Naive thymus-derived CD8-positive, alpha-beta T cell (primary cell): ENCODE data around the gene LRRC56. TPM values are rescaled to one million over a fixed set of nuclear protein-coding genes. Genes with fewer than 3 reads are reported as not detected.
A peak's percentile ranks its signal among the peaks of the same experiment; 100 is the strongest.

Source experiments
- ATAC-seq, 2 donors: fragments of 150-1000 bp; cut with Tn5 transposase in 1 of 2; sonication (Bioruptor Pico), chemical (Tn5 transposase) in 1 of 2; 1 replicate in 1 of 2; 2 replicates in 1 of 2; pipeline ENCODE4 v1.10.0; 2021; ENCODE audit warnings: mild to moderate bottlenecking in 2 of 2, moderate library complexity in 2 of 2
- POLR2A ChIA-PET: fragments of 350-600 bp; sonication (Branson Sonifier 250); formaldehyde crosslinking; loops from one replicate; lab custom pipeline; 2021; ENCODE audit warnings: antibody characterized with exemption; lab: Charles Lee
- DNase-seq, 10 donors: peaks; one replicate each; pipeline versions ENCODE4 v3.0.0 to v3.0.0-alpha.2; 2020 to 2022
- H3K27ac Mint-ChIP-seq, 10 donors: one replicate each; pipeline ENCODE4 v1.8.0; 2020 to 2022; ENCODE audit warnings: mild to moderate bottlenecking in 10 of 10, mixed read lengths in 10 of 10, moderate library complexity in 4 of 10, inconsistent platforms in 1 of 10
- H3K27me3 Mint-ChIP-seq, 5 donors: one replicate each; pipeline ENCODE4 v1.8.0; 2021 to 2022; ENCODE audit warnings: mixed read lengths in 5 of 5
- H3K36me3 Mint-ChIP-seq, 3 donors: one replicate each; pipeline ENCODE4 v1.8.0; 2020 to 2022; ENCODE audit warnings: mixed read lengths in 3 of 3, mild to moderate bottlenecking in 2 of 3, inconsistent platforms in 1 of 3
- H3K4me1 Mint-ChIP-seq, 4 donors: one replicate each; pipeline ENCODE4 v1.8.0; 2021 to 2022; ENCODE audit warnings: mixed read lengths in 4 of 4
- H3K4me3 Mint-ChIP-seq, 10 donors: one replicate each; pipeline ENCODE4 v1.8.0; 2020 to 2022; ENCODE audit warnings: mild to moderate bottlenecking in 10 of 10, mixed read lengths in 10 of 10, moderate library complexity in 6 of 10, inconsistent platforms in 1 of 10
- H3K9me3 Mint-ChIP-seq, 9 donors: one replicate each; pipeline ENCODE4 v1.8.0; 2020 to 2022; ENCODE audit warnings: mixed read lengths in 9 of 9, mild to moderate bottlenecking in 3 of 9, inconsistent platforms in 1 of 9, moderate library complexity in 1 of 9
- microRNA-seq: library from miRNA; unstranded; fragments of <30 nt; microRNA quantifications from one replicate; pipeline ENCODE4 v1.2.0, GENCODE V29; 2022; ENCODE audit warnings: borderline microRNAs expressed
- polyA plus RNA-seq, 3 donors: library from polyadenylated mRNA; unstranded; fragments of 300-500 nt; fragmentation: Illumina TruSeq; gene quantifications; one replicate each; pipeline ENCODE4 v1.2.3, GENCODE V29; 2021
- total RNA-seq, 8 experiments: library from RNA in 2 of 8; stranded (reverse) in 2 of 8; gene quantifications; one replicate each; pipeline ENCODE4 v1.2.3 and lab custom pipeline; 2021 to 2026

LRRC56 gene
- total and polyA plus RNA-seq, 5 experiments from 2014 or later = 0.32 to 5.2 (median 1.1) TPM

DNA sequence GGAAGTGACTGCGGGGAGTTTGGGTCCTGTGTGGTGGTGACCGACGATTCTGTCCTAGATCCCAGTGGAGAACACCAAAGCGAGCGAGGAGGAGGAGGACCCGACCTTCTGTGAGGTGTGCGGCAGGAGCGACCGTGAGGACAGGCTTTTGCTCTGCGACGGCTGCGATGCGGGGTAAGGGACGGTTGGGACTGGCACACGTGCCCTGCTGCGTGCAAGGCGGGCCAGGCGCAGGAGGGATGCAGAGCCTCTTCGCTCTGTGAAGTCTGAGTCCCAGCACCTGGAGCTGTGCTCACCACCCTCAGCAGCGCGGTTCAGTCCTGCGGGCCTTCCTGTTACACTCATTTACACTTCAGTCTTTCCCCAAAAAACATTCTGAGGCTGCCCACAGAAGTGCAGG lies 55.2 kb downstream of the LRRC56 start:
- H3K4me3 Mint-ChIP-seq = no peak overlapping the region
- peak overlapping the region in 5 of 10 donors; percentile 37 to 59 (median 52) for H3K27ac Mint-ChIP-seq
- H3K9me3 Mint-ChIP-seq = no peaks in the 10 kb centered on the region
- H3K27me3 Mint-ChIP-seq = no peaks in the 10 kb centered on the region
- POLR2A ChIA-PET = interaction anchor here (1.3 kb wide), 1 partner anchor 15 kb away, joined by 3 read pairs; no protein-coding TSS in a partner anchor
- H3K4me1 Mint-ChIP-seq = peaks cover 10 to 38% (median 18%) of the 10 kb centered on the region in 4 donors
- DNase-seq = no peak
- ATAC-seq = no peak
- peaks cover 0 to 84% (median 14%) of the 10 kb centered on the region in 3 donors for H3K36me3 Mint-ChIP-seq

DNA sequence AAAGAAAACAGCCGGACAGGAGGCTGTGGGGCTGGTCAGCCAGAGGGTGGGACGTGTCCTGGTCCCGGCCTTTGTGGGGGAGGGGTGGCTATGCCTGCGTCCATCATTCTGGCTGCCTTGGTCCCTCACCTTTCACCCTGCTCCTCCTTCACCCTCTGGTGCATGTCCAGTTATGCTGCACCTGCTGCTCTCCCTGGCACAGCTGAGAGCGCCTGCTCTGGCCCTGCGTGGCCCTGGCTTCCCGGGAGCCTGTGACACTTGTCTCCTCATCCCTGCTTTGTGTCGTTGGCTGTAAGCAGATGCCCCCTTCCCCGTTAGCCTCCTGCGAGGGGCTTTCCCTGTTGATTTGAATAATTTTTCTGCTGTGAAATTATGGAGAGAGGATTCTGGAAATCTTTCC lies 55.6 kb downstream of the LRRC56 start:
- H3K9me3 Mint-ChIP-seq = no peaks in the 10 kb centered on the region
- POLR2A ChIA-PET = interaction anchor here (1.3 kb wide), 1 partner anchor 16 kb away, joined by 3 read pairs; no protein-coding TSS in a partner anchor
- H3K4me3 Mint-ChIP-seq = no peak overlapping the region

DNA sequence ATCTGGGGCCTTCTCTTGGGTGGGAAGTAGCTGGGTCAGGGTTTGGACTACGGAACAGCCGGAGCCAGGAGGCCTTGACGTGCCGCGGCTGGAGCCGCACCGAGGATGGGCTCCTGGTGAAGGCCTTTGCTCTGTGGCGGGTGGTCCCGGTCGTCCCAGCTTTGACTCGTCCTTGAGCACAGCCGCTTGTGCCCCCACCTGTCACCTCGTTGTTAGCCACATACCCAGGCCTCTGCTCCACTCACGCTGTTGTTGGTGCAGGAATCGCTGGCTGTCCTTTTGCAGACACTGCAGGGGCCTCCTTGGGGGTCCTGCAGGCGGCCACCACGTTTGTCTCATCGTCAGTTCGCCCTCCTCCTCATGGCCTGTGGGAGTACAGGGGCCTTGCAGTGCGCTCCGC lies 56.0 kb downstream of the LRRC56 start:
- POLR2A ChIA-PET = interaction anchor here (1.3 kb wide), 1 partner anchor 16 kb away, joined by 3 read pairs; no protein-coding TSS in a partner anchor
- Mint-ChIP-seq H3K27ac (no peak overlapping the region), H3K4me3 (no peak overlapping the region), H3K9me3 (no peaks in the 10 kb centered on the region), H3K36me3 (peaks cover 0 to 82% (median 10%) of the 10 kb centered on the region in 3 donors), H3K4me1 (peaks cover 1 to 29% (median 11%) of the 10 kb centered on the region in 4 donors), H3K27me3 (no peaks in the 10 kb centered on the region)
- DNase-seq = no peak
- ATAC-seq = no peak

More for the DNA sequence above, 55.6 kb downstream of the LRRC56 start:
- no peak overlapping the region for H3K27ac Mint-ChIP-seq
- no peak for ATAC-seq
- H3K36me3 Mint-ChIP-seq = peaks cover 0 to 82% (median 11%) of the 10 kb centered on the region in 3 donors
- H3K27me3 Mint-ChIP-seq = no peaks in the 10 kb centered on the region
- H3K4me1 Mint-ChIP-seq = peaks cover 6 to 33% (median 15%) of the 10 kb centered on the region in 4 donors
- no peak for DNase-seq

DNA sequence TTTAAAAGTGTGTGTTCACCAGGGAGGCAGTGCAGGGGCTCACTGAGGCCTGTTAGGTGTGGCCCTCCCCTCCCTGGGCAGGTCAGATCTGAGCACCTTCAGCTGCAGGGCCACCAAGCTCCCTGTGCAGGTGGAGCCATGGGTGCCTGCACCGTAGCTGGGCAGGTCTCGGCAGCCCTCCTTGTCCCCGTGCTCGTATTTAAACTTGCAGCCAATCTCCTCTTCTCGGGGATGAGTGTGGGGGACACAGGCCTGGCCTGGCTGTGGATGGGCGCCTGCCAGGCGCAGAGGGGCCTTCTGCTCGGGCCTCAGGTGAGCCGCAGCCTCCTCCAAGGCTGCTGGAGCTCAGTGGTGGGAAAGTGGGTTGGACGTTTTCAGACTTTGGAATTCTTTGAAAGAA lies 58.1 kb downstream of the LRRC56 start:
- Mint-ChIP-seq H3K27ac (no peak overlapping the region), H3K4me1 (peaks cover 0 to 17% (median 4%) of the 10 kb centered on the region in 4 donors), H3K9me3 (no peaks in the 10 kb centered on the region), H3K4me3 (no peak overlapping the region), H3K27me3 (no peaks in the 10 kb centered on the region), H3K36me3 (peaks cover 0 to 88% (median 9%) of the 10 kb centered on the region in 3 donors)
- DNase-seq = no peak
- ATAC-seq = peak in 1 of 2 donors; percentile 17
- POLR2A ChIA-PET = no interaction called here

DNA sequence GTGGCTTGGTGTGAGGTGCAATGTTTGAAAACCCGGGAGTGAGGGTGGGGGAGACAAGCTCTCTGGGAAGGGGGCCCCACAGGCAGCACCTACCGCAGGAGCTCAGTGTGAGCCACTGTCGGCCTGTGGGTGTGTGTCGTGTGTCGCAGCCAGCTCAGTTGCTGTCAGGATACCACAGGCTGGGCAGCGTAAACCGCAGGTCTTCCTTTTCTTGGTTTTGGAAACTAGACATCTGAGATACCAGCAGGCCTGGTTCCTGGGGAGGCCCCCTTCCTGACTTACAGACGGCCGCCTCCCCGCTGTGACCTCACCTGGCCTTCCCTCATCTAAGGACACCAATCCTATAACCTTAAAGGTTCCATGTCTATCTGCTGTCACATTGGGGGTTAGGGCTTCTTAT lies 59.0 kb downstream of the LRRC56 start:
- Mint-ChIP-seq H3K27me3 (no peaks in the 10 kb centered on the region), H3K9me3 (no peaks in the 10 kb centered on the region), H3K36me3 (peaks cover 0 to 85% (median 7%) of the 10 kb centered on the region in 3 donors), H3K4me3 (no peak overlapping the region), H3K27ac (peak overlapping the region in 4 of 10 donors; percentile 20 to 57 (median 30)), H3K4me1 (peaks cover 0 to 17% (median 4%) of the 10 kb centered on the region in 4 donors)
- POLR2A ChIA-PET = no interaction called here
- DNase-seq = no peak
- peak in 1 of 2 donors; percentile 39 for ATAC-seq

DNA sequence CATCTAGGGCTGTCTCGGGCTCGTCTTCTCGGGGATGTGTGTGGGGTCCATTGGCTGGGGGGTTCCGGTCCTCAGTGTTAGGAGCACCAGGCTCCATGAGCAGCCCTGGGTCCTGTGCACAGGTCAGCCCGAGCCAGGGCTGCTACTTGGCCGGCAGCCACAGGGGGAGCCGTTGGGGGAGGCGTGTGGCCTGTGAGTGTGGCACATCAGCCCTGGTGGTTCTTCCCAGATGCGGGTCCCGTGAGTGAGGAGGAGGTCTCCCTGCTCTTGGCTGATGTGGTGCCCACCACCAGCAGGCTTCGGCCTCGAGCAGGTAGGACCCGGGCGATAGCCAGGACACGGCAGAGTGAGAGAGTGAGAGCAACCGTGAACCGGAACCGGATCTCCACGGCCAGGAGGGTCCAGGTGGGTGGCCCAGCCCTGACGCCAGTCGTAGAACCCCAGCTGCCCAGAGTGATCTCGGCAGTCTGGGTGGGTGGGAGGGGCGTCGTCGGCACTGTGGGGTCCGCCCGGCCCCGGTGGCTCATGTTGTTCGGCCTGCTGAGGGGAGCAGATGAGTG lies 59.9 kb downstream of the LRRC56 start:
- peak overlapping the region in 2 of 10 donors; percentile 15 to 74 for H3K27ac Mint-ChIP-seq
- H3K4me3 Mint-ChIP-seq = no peak overlapping the region
- ATAC-seq (peak in 1 of 2 donors; percentile 35), DNase-seq (no peak)
- peaks cover 0 to 87% (median 9%) of the 10 kb centered on the region in 3 donors for H3K36me3 Mint-ChIP-seq
- no peaks in the 10 kb centered on the region for H3K9me3 Mint-ChIP-seq
- H3K4me1 Mint-ChIP-seq = peaks cover 0 to 16% (median 4%) of the 10 kb centered on the region in 4 donors
- H3K27me3 Mint-ChIP-seq = no peaks in the 10 kb centered on the region
- POLR2A ChIA-PET = no interaction called here

DNA sequence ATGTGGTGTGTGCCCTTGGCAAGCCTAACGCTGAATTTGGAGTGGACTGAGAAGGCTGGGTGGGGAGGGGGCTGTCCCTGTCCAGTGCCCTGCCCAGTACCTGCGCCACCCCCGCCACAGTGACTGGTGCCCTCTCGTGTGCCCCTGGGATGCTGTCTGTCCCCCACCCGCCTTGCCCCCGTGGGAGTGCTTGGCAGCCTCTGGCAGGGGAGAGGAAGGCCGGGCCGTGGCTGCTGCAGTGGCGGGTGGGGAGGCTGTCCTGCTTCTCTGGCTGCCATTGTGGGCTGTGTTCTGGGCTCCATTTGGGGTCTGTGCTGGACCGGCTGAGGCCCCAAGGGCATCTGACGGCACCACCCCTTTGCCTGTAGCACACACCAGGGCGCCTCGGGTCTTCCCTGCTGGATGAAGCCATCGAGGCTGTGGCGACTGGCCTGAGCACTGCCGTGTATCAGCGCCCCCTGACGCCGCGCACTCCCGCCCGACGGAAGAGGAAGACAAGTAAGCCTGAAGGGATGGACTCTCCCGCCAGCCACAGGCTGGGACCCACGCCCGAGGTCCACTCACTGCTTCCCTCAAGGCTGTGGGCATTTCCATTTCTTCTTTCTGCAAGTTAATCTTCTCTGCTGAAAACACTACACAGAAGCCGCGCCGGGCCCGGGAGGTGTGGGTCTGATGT lies 60.8 kb downstream of the LRRC56 start:
- no peak overlapping the region for H3K4me3 Mint-ChIP-seq

DNA sequence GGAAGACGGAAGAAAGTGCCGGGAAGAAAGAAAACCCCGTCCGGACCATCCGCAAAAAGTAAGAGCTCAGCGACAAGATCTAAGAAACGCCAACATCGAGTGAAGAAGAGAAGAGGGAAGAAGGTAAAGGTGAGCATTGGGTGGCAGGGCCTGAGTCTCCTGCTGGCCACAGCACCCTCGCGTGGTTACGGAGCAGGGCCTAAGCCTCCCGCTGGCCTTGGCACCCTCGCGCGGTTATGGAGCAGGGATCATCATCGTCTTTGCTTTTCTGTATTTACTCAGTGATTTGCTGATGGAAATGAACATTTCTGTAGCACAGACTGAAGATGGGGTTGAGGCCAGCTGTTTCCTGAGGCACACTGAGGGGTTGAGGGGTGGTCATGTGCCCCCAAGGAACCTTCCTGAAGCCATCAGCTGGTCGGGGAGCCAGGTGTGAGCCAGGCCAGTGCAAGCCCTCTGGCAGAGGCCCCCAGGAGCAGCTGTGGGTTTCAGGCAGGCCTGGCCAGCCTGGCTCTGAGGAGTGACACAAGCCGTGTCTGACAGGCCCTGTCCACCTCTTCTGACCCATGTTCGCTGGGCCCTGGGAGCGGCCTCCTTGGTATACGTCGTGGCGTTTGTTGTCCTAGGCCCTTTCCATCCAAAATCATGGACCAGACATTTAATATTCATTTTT lies 64.4 kb downstream of the LRRC56 start:
- Mint-ChIP-seq H3K4me3 (peak overlapping the region in 1 of 10 donors; percentile 20), H3K9me3 (no peaks in the 10 kb centered on the region), H3K36me3 (peaks cover 0 to 82% (median 7%) of the 10 kb centered on the region in 3 donors), H3K4me1 (peaks cover 0 to 4% (median under 1%) of the 10 kb centered on the region in 4 donors), H3K27me3 (no peaks in the 10 kb centered on the region), H3K27ac (peak overlapping the region in 3 of 10 donors; percentile 24 to 68 (median 48))
- DNase-seq (no peak), ATAC-seq (no peak)
- POLR2A ChIA-PET = interaction anchor here (0.8 to 1.1 kb wide), 2 partner anchors 11 to 12 kb away, joined by 4 to 9 read pairs; no protein-coding TSS in a partner anchor

More for the DNA sequence above, 60.8 kb downstream of the LRRC56 start:
- no peak for DNase-seq
- H3K27ac Mint-ChIP-seq = no peak overlapping the region
- POLR2A ChIA-PET = no interaction called here
- no peak for ATAC-seq
- H3K36me3 Mint-ChIP-seq = peaks cover 0 to 87% (median 7%) of the 10 kb centered on the region in 3 donors
- no peaks in the 10 kb centered on the region for H3K27me3 Mint-ChIP-seq
- H3K9me3 Mint-ChIP-seq = no peaks in the 10 kb centered on the region
- peaks cover 0 to 14% (median 2%) of the 10 kb centered on the region in 4 donors for H3K4me1 Mint-ChIP-seq

DNA sequence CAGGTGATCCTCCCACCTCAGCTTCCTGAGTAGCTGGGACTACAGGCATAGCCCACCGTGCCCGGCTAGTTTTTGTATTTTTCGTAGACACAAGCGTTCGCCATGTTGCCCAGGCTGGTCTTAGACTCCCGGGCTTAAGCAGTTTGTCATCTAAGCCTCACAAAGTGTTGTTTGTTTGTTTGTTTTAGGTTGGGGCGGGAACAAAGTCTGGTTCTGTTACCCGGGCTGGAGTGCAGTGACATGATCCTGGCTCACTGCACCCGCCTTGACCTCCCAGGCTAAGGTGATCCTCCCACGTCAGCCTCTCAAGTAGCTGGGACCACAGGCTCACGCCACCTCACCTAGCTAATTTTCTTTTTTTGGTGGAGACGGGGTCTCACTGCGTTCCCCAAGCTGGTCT lies 65.8 kb downstream of the LRRC56 start:
- Mint-ChIP-seq H3K9me3 (no peaks in the 10 kb centered on the region), H3K4me1 (peaks cover 0 to 4% (median under 1%) of the 10 kb centered on the region in 4 donors), H3K4me3 (no peak overlapping the region), H3K27me3 (no peaks in the 10 kb centered on the region), H3K27ac (peak overlapping the region in 1 of 10 donors; percentile 45), H3K36me3 (peaks cover 0 to 83% (median 7%) of the 10 kb centered on the region in 3 donors)
- ATAC-seq (no peak), DNase-seq (no peak)
- POLR2A ChIA-PET = no interaction called here

Small RNAs within 50 kb of the gene (microRNA-seq; reads per million reads assigned to microRNA genes)
- 65.4 reads per million, percentile 58 among the genes with 10 or more reads in this experiment for gene MIR210

Other genes starting within 250 kb of the LRRC56 start
- gene PGGHG, start 248.4 kb upstream of the LRRC56 start, total RNA-seq = 100 to 1,000 TPM; 662 to 707 TPM
- 10 to 100 TPM in 2 of 3 donors, 1 to 10 TPM in 1; 8.1 to 14.9 (median 11.2) TPM for gene PGGHG, start 248.4 kb upstream of the LRRC56 start, polyA plus RNA-seq
- not detected for gene IFITM5, start 238.0 kb upstream of the LRRC56 start, total RNA-seq
- gene IFITM5, start 238.0 kb upstream of the LRRC56 start, polyA plus RNA-seq = not detected
- 100 to 1,000 TPM; 115 to 122 TPM for gene IFITM2, start 229.7 kb upstream of the LRRC56 start, total RNA-seq
- gene IFITM2, start 229.7 kb upstream of the LRRC56 start, polyA plus RNA-seq = 1,000 to 10,000 TPM; 2,345 to 2,732 (median 2,362) TPM
- gene IFITM1, start 223.5 kb upstream of the LRRC56 start, total RNA-seq = 10 to 100 TPM; 90.0 to 91.0 TPM
- gene IFITM1, start 223.5 kb upstream of the LRRC56 start, polyA plus RNA-seq = 1,000 to 10,000 TPM; 1,833 to 2,198 (median 2,135) TPM
- gene IFITM3, start 216.7 kb upstream of the LRRC56 start, total RNA-seq = 10 to 100 TPM; 11.3 to 11.9 TPM
- gene IFITM3, start 216.7 kb upstream of the LRRC56 start, polyA plus RNA-seq = 100 to 1,000 TPM in 2 of 3 donors, 10 to 100 TPM in 1; 45.1 to 202 (median 196) TPM
- under 1 TPM; 0.16 to 0.39 TPM for gene B4GALNT4, start 168.0 kb upstream of the LRRC56 start, total RNA-seq
- gene B4GALNT4, start 168.0 kb upstream of the LRRC56 start, polyA plus RNA-seq = 1 to 10 TPM in 1 of 3 donors, not detected in 2; 1.3 TPM
- under 1 TPM; 0.16 to 0.29 TPM for gene PKP3, start 143.3 kb upstream of the LRRC56 start, total RNA-seq
- gene PKP3, start 143.3 kb upstream of the LRRC56 start, polyA plus RNA-seq = under 1 TPM in 2 of 3 donors, not detected in 1; 0.15 to 0.47 TPM
- 100 to 1,000 TPM; 332 to 337 TPM for gene SIGIRR, start 122.5 kb upstream of the LRRC56 start, total RNA-seq
- gene SIGIRR, start 122.5 kb upstream of the LRRC56 start, polyA plus RNA-seq = 100 to 1,000 TPM; 195 to 233 (median 206) TPM
- 10 to 100 TPM; 70.1 to 78.6 TPM for gene ANO9, start 95.5 kb upstream of the LRRC56 start, total RNA-seq
- 1 to 10 TPM; 4.8 to 8.6 (median 7.3) TPM for gene ANO9, start 95.5 kb upstream of the LRRC56 start, polyA plus RNA-seq
- gene PTDSS2, start 87.2 kb upstream of the LRRC56 start, total RNA-seq = 10 to 100 TPM; 25.9 to 30.2 TPM
- gene PTDSS2, start 87.2 kb upstream of the LRRC56 start, polyA plus RNA-seq = 10 to 100 TPM in 2 of 3 donors, 1 to 10 TPM in 1; 9.0 to 13.0 (median 11.6) TPM
- gene RNH1, start 30.3 kb upstream of the LRRC56 start, total RNA-seq = 100 to 1,000 TPM; 102 to 107 TPM
- gene RNH1, start 30.3 kb upstream of the LRRC56 start, polyA plus RNA-seq = 100 to 1,000 TPM; 152 to 198 (median 170) TPM
- 10 to 100 TPM; 36.2 to 40.7 TPM for gene HRAS, start 2.0 kb upstream of the LRRC56 start, total RNA-seq
- gene HRAS, start 2.0 kb upstream of the LRRC56 start, polyA plus RNA-seq = 10 to 100 TPM in 2 of 3 donors, 1 to 10 TPM in 1; 8.6 to 26.7 (median 15.3) TPM
- gene LMNTD2, start 23.2 kb downstream of the LRRC56 start, total RNA-seq = 1 to 10 TPM; 6.5 to 7.2 TPM
- 1 to 10 TPM in 1 of 3 donors, under 1 TPM in 2; 0.96 to 1.9 (median 0.99) TPM for gene LMNTD2, start 23.2 kb downstream of the LRRC56 start, polyA plus RNA-seq
- gene RASSF7, start 23.4 kb downstream of the LRRC56 start, total RNA-seq = 10 to 100 TPM; 33.7 to 37.6 TPM
- 10 to 100 TPM; 22.5 to 32.3 (median 24.2) TPM for gene RASSF7, start 23.4 kb downstream of the LRRC56 start, polyA plus RNA-seq
- gene PHRF1, start 38.9 kb downstream of the LRRC56 start, total RNA-seq = 10 to 100 TPM; 48.9 to 54.7 TPM
- gene PHRF1, start 38.9 kb downstream of the LRRC56 start, polyA plus RNA-seq = 10 to 100 TPM in 1 of 3 donors, 1 to 10 TPM in 2; 3.5 to 19.8 (median 6.7) TPM
- gene IRF7, start 78.4 kb downstream of the LRRC56 start, total RNA-seq = 10 to 100 TPM; 55.0 to 55.2 TPM
- 10 to 100 TPM; 19.8 to 38.6 (median 25.3) TPM for gene IRF7, start 78.4 kb downstream of the LRRC56 start, polyA plus RNA-seq
- not detected for gene CDHR5, start 87.4 kb downstream of the LRRC56 start, total RNA-seq
- gene CDHR5, start 87.4 kb downstream of the LRRC56 start, polyA plus RNA-seq = not detected
- not detected for gene SCT, start 89.7 kb downstream of the LRRC56 start, total RNA-seq
- gene SCT, start 89.7 kb downstream of the LRRC56 start, polyA plus RNA-seq = not detected
- 1 to 10 TPM; 1.2 to 1.4 TPM for gene DRD4, start 99.7 kb downstream of the LRRC56 start, total RNA-seq
- gene DRD4, start 99.7 kb downstream of the LRRC56 start, polyA plus RNA-seq = not detected
- gene DEAF1, start 157.7 kb downstream of the LRRC56 start, total RNA-seq = 10 to 100 TPM; 46.5 to 51.0 TPM
- 10 to 100 TPM; 27.0 to 58.2 (median 27.9) TPM for gene DEAF1, start 157.7 kb downstream of the LRRC56 start, polyA plus RNA-seq
- gene TMEM80, start 158.3 kb downstream of the LRRC56 start, total RNA-seq = 10 to 100 TPM; 46.0 to 49.2 TPM
- 10 to 100 TPM; 22.2 to 44.6 (median 32.4) TPM for gene TMEM80, start 158.3 kb downstream of the LRRC56 start, polyA plus RNA-seq
- gene EPS8L2, start 168.7 kb downstream of the LRRC56 start, total RNA-seq = 1 to 10 TPM; 8.2 to 9.7 TPM
- gene EPS8L2, start 168.7 kb downstream of the LRRC56 start, polyA plus RNA-seq = 10 to 100 TPM in 2 of 3 donors, 1 to 10 TPM in 1; 9.6 to 20.4 (median 14.8) TPM
- 100 to 1,000 TPM; 120 to 124 TPM for gene TALDO1, start 209.9 kb downstream of the LRRC56 start, total RNA-seq
- gene TALDO1, start 209.9 kb downstream of the LRRC56 start, polyA plus RNA-seq = 100 to 1,000 TPM; 160 to 173 (median 166) TPM
- gene GATD1, start 240.0 kb downstream of the LRRC56 start, total RNA-seq = 10 to 100 TPM; 57.0 to 65.6 TPM
- 10 to 100 TPM in 2 of 3 donors, 1 to 10 TPM in 1; 7.2 to 20.7 (median 12.8) TPM for gene GATD1, start 240.0 kb downstream of the LRRC56 start, polyA plus RNA-seq